Mammary epithelial cell (primary cell): ENCODE measurements around the gene MAGEB17.
"Not testable (repeated sequence)": the region's sequence is repeated elsewhere in the genome, so short reads cannot be mapped to it uniquely, and the experiment has no call there.

Source experiments
- EZH2 ChIP-seq: IDR thresholded peaks from 2 replicates; pipeline ENCODE4 v1.6.1; 2012; ENCODE audit warnings: low read length, inconsistent platforms, borderline replicate concordance
- TF ChIP-seq, protein P1 (sequence below), 2 donors: IDR thresholded peaks in 1 of 2; conservative IDR thresholded peaks in 1 of 2; 2 replicates each; pipeline ENCODE4 v1.5.1; 2011 to 2012; ENCODE audit warnings: inconsistent platforms in 2 of 2, low read length in 2 of 2, mild to moderate bottlenecking in 2 of 2, control low read depth in 1 of 2, low read depth in 1 of 2; ENCODE audit not compliant: insufficient read depth in 1 of 2; ENCODE audit errors: extremely low read depth in 1 of 2

DNA sequence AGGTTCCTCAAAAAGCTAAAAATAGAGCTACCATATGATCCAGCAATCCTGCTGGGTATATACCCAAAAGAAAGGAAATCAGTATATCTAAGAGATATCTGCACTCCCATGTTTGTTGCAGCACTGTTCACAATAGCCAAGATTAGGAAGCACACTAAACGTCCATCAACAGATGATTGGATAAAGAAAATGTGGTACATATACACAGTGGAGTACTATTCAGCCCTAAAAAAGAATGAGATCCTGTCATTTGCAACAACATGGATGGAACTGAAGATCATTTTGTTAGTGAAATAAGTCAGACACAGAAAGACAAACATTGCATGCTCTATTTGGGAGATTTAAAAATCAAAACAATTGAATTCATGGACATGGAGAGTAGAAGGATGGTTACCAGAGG lies 22.2 kb upstream of the MAGEB17 start:
- TF ChIP-seq, protein P1, sequence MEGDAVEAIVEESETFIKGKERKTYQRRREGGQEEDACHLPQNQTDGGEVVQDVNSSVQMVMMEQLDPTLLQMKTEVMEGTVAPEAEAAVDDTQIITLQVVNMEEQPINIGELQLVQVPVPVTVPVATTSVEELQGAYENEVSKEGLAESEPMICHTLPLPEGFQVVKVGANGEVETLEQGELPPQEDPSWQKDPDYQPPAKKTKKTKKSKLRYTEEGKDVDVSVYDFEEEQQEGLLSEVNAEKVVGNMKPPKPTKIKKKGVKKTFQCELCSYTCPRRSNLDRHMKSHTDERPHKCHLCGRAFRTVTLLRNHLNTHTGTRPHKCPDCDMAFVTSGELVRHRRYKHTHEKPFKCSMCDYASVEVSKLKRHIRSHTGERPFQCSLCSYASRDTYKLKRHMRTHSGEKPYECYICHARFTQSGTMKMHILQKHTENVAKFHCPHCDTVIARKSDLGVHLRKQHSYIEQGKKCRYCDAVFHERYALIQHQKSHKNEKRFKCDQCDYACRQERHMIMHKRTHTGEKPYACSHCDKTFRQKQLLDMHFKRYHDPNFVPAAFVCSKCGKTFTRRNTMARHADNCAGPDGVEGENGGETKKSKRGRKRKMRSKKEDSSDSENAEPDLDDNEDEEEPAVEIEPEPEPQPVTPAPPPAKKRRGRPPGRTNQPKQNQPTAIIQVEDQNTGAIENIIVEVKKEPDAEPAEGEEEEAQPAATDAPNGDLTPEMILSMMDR (conservative IDR thresholded peaks at IDR 0.05 in 1 of 2, IDR thresholded peaks at IDR 0.05 in 1 of 2; ENCODE audit: extremely low read depth in 1 of 2, insufficient read depth in 1 of 2, low read depth in 1 of 2, low read length in 2 of 2): not testable (repeated sequence)
- TF ChIP-seq EZH2: not testable (repeated sequence)
